ENCODE results near the gene CRKL. TPM values are rescaled to one million over a fixed set of nuclear protein-coding genes. Genes with fewer than 3 reads are reported as not detected.
A peak's percentile ranks its signal among the peaks of the same experiment; 100 is the strongest.

The CRKL gene
- total RNA-seq, 1 experiment from 2014 or later, result 87.7 TPM

- Histone ChIP-seq H3K36me3 (ENCODE audit: control insufficient read depth in 1 of 2, insufficient read depth in 2 of 2, low read length in 2 of 2) (peaks cover 9 to 17% of the 10 kb centered on the region in 2 experiments; a peak in 3 of 4 replicates), H3K4me1 (ENCODE audit: control insufficient read depth in 1 of 2, insufficient read depth in 2 of 2, low read length in 2 of 2) (peaks cover 15 to 38% of the 10 kb centered on the region in 2 experiments), H3K27ac (ENCODE audit: low read depth, low read length) (peak overlapping the region; percentile 96), H3K9me2 (ENCODE audit: insufficient read depth) (no peaks in the 10 kb centered on the region), H3K4me2 (ENCODE audit: low read length) (peak overlapping the region; percentile 96), H4K20me1 (ENCODE audit: insufficient read depth) (peaks cover 5% of the 10 kb centered on the region; the same call in 1 of the 2 replicates), H3K27me3 (ENCODE audit: insufficient read depth, low read length) (no peaks in the 10 kb centered on the region), H2AFZ (ENCODE audit: low read depth, low read length, poor library complexity, severe bottlenecking) (no peak overlapping the region), H3K9me3 (ENCODE audit: control insufficient read depth in 1 of 2, insufficient read depth in 1 of 2, low read depth in 1 of 2, low read length in 2 of 2) (no peaks in the 10 kb centered on the region), H3K79me2 (ENCODE audit: insufficient read depth, low read length) (peaks cover 35% of the 10 kb centered on the region), H3K9ac (ENCODE audit: low read length) (peak overlapping the region; percentile 96), H3K4me3 (replicated peaks in 1 of 2; ENCODE audit: low read depth in 1 of 2, low read length in 2 of 2) (peak overlapping the region; percentile 81 to 98)
- TSS peak; percentile 48 for BruUV-seq (replicated peaks)
- TF ChIP-seq TCF7L2 (IDR thresholded peaks at IDR 0.05; ENCODE audit: borderline replicate concordance, extremely low read depth, insufficient read depth, insufficient read length) (no peak), YY1 (IDR thresholded peaks at IDR 0.05; ENCODE audit: extremely low read depth, insufficient replicate concordance, low read depth, low read length) (peak; percentile 57), CBX3 (IDR thresholded peaks at IDR 0.05; ENCODE audit: low read depth) (0 out of 2 replicates have a peak, but pooled peaks have one; percentile 21), JUND (IDR thresholded peaks at IDR 0.05) (peak; percentile 49), RAD21 (IDR thresholded peaks at IDR 0.05; ENCODE audit: low read depth) (no peak; the same call in 1 of the 2 replicates), POLR2AphosphoS5 (IDR thresholded peaks at IDR 0.05; ENCODE audit: low read depth, low read length) (peak; percentile 63), MAX (IDR thresholded peaks at IDR 0.05) (peak; percentile 64), FOSL1 (IDR thresholded peaks at IDR 0.05; ENCODE audit: low read depth) (no peak), EZH2 (IDR thresholded peaks at IDR 0.05) (no peak)
- TF ChIP-seq, protein P1, sequence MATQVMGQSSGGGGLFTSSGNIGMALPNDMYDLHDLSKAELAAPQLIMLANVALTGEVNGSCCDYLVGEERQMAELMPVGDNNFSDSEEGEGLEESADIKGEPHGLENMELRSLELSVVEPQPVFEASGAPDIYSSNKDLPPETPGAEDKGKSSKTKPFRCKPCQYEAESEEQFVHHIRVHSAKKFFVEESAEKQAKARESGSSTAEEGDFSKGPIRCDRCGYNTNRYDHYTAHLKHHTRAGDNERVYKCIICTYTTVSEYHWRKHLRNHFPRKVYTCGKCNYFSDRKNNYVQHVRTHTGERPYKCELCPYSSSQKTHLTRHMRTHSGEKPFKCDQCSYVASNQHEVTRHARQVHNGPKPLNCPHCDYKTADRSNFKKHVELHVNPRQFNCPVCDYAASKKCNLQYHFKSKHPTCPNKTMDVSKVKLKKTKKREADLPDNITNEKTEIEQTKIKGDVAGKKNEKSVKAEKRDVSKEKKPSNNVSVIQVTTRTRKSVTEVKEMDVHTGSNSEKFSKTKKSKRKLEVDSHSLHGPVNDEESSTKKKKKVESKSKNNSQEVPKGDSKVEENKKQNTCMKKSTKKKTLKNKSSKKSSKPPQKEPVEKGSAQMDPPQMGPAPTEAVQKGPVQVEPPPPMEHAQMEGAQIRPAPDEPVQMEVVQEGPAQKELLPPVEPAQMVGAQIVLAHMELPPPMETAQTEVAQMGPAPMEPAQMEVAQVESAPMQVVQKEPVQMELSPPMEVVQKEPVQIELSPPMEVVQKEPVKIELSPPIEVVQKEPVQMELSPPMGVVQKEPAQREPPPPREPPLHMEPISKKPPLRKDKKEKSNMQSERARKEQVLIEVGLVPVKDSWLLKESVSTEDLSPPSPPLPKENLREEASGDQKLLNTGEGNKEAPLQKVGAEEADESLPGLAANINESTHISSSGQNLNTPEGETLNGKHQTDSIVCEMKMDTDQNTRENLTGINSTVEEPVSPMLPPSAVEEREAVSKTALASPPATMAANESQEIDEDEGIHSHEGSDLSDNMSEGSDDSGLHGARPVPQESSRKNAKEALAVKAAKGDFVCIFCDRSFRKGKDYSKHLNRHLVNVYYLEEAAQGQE (IDR thresholded peaks at IDR 0.05; ENCODE audit: low read depth), result no peak
- TF ChIP-seq, protein P2, sequence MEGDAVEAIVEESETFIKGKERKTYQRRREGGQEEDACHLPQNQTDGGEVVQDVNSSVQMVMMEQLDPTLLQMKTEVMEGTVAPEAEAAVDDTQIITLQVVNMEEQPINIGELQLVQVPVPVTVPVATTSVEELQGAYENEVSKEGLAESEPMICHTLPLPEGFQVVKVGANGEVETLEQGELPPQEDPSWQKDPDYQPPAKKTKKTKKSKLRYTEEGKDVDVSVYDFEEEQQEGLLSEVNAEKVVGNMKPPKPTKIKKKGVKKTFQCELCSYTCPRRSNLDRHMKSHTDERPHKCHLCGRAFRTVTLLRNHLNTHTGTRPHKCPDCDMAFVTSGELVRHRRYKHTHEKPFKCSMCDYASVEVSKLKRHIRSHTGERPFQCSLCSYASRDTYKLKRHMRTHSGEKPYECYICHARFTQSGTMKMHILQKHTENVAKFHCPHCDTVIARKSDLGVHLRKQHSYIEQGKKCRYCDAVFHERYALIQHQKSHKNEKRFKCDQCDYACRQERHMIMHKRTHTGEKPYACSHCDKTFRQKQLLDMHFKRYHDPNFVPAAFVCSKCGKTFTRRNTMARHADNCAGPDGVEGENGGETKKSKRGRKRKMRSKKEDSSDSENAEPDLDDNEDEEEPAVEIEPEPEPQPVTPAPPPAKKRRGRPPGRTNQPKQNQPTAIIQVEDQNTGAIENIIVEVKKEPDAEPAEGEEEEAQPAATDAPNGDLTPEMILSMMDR (IDR thresholded peaks at IDR 0.05 in 2 of 3, conservative IDR thresholded peaks at IDR 0.05 in 1 of 3; ENCODE audit: borderline replicate concordance in 1 of 3, insufficient read depth in 1 of 3, low read depth in 2 of 3, low read length in 2 of 3), result peak in 2 of 3 experiments; percentile 53 to 54; a peak in 4 of 6 replicates
- POLR2A ChIA-PET, result interaction anchor here (0.6 to 3.3 kb wide), 5 partner anchors 15 to 71 kb away, joined by 3 to 21 read pairs (median 4); partner anchors contain the start of genes CRKL and LZTR1
- ATAC-seq (peak; percentile 62), DNase-seq (ENCODE audit: low read depth, low spot score) (peak; percentile 73)
- RAD21 ChIA-PET (ENCODE audit: low non-redundant PET in 1 of 2, low total read pairs in 2 of 2, uncharacterized antibody in 2 of 2, unreplicated experiment in 2 of 2), result interaction anchor here (0.6 to 1.3 kb wide), 2 partner anchors 29 to 70 kb away, joined by 3 to 5 read pairs; no protein-coding TSS in a partner anchor
- intact Hi-C loops (cut with micrococcal nuclease), result loop anchor here (1.0 to 5.0 kb wide), 2 partner anchors 39 to 71 kb away; partner anchors contain the start of gene CRKL
- CTCF ChIA-PET, result interaction anchor here (0.7 to 4.4 kb wide), 10 partner anchors 9 to 153 kb away, joined by 3 to 21 read pairs (median 5); partner anchors contain the start of genes CRKL and LZTR1
These were observed 39.3 kb downstream of the CRKL start for GRCh38 chr22:20956258-20957101.

Measured in HCT116 (cell line).